GM20000 (cell line): Measurements from ENCODE around the gene DCN.

ENCODE experiments used
- DNase-seq: peaks from one replicate; pipeline ENCODE4 v3.0.0; 2012; ENCODE audit warnings: low spot score
- CTCF ChIP-seq: IDR thresholded peaks from 2 replicates; pipeline ENCODE4 v1.5.1; 2012; ENCODE audit warnings: mild to moderate bottlenecking, control low read depth; ENCODE audit errors: extremely low read depth, missing control alignments

DCN gene

GRCh38 chr12:91127306-91127705 is 55.3 kb downstream of the DCN start:
- no peak for TF ChIP-seq CTCF
- no peak for DNase-seq

GRCh38 chr12:91126516-91126915 is 56.1 kb downstream of the DCN start:
- no peak for DNase-seq
- TF ChIP-seq CTCF = no peak

DNA sequence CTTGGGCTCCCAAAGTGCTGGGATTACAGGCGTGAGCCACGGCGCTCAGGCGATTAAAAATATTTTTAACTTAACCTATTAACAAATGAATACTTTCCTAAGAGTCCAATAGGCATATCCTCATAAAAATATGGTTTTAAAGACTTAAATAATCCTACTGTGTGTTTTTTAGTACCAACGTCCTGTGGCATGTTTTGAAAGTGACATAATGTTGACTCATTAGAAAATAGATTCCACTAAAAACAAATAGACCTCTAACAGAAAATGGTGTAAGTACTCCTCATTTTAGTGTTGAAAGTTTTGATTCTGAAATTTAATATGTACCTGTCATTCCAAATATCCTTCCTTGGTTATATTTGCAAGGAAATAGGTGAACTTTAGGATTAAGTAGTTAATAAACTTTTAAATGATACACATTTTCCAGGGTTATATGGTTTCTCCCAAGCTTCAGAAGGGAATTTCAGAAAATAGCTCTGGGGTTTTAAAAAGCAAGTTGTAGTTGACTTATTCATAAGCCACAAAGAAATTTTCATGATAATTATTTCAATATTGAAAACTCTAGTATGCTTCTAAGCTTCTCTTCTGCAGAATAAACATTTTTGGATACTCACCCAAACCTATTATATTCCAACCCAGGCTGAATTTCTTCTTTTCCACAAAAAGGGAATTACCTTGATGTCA is 59.2 kb downstream of the DCN start:
- no peak for DNase-seq
- TF ChIP-seq CTCF = no peak

DNA sequence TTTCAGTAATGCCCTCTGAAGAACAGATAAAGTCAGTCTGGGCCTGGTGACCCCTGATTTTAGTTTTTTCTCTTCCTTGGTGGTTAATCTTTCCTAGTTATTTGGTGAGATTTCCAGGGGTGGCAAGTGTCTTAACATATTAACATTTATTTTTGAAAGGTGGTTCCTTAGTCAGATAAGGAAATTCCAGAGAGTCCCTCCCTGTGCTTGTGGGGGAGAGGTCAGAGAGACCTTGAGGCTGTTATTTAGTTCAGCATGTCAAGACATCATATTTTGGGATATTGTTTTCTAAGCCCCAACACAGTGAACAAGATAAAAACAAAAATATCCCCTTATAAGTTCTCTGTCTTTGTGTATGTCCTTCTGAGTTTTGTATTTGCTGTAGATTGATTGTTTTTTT is 61.8 kb downstream of the DCN start:
- no peak for TF ChIP-seq CTCF
- DNase-seq = no peak

- DNase-seq = no peak
- no peak for TF ChIP-seq CTCF
Measured at GRCh38 chr12:91119089-91119488, 63.5 kb downstream of the DCN start.

DNA sequence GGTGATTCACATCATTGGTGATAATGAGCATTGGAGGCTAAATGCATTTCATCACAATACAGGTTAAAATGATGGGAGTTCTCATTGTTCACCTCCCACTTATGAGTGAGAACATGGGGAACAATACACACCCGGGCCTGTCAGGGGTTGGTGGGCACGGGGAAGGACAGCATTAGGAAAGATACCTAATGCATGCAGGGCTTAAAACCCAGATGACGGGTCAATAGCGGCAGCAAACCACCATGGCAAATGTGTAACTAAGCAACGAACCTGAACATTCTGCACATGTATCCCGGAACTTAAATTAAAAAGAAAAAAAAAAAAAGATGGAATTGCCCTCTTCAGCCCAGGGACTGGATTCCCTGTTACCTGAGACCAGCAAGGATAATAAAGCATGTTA is 69.0 kb downstream of the DCN start:
- TF ChIP-seq CTCF = no peak
- DNase-seq = no peak

- no peak for TF ChIP-seq CTCF
- no peak for DNase-seq
Measured at GRCh38 chr12:91111366-91112325, 71.0 kb downstream of the DCN start, which contains the start of gene LUM. LUM (minus strand) TSS chr12:91111494; CDS start chr12:91108979, 2,515 bp downstream.
